MCF 10A (cell line): ENCODE results near the gene ADGB. TPM values are rescaled to one million over a fixed set of nuclear protein-coding genes. Genes with fewer than 3 reads are reported as not detected.

Experiments used
- BruUV-seq: library from RNA; stranded (reverse); fragments of 400-500 nt; replicated peaks from 2 replicates; lab custom pipeline; 2021; lab: Mats Ljungman, UMichigan
- CTCF ChIA-PET: fragments of 300-600 bp; sonication (Branson Sonifier 250); formaldehyde crosslinking; extraction: SDS; loops from one replicate; lab custom pipeline; 2021; ENCODE audit warnings: antibody characterized with exemption, inconsistent platforms; lab: Yijun Ruan, JAX
- POLR2A ChIA-PET: fragments of 300-600, 350-650 bp; sonication (Branson Sonifier 250); formaldehyde crosslinking; extraction: SDS; loops from one replicate; lab custom pipeline; 2020; ENCODE audit warnings: antibody characterized with exemption, inconsistent platforms; lab: Yijun Ruan, JAX
- DNase-seq: peaks from one replicate; pipeline ENCODE4 v3.0.0-alpha.2; 2018; ENCODE audit not compliant: unreplicated experiment
- H3K27ac Mint-ChIP-seq: one replicate; pipeline ENCODE4 v1.8.0; 2022; ENCODE audit warnings: mild to moderate bottlenecking, low read depth, mixed read lengths; ENCODE audit not compliant: unreplicated experiment
- H3K27me3 Mint-ChIP-seq: one replicate; pipeline ENCODE4 v1.8.0; 2022; ENCODE audit warnings: mixed read lengths; ENCODE audit not compliant: insufficient read depth, unreplicated experiment
- H3K36me3 Mint-ChIP-seq: one replicate; pipeline ENCODE4 v1.8.0; 2022; ENCODE audit warnings: mild to moderate bottlenecking, moderate library complexity, mixed read lengths; ENCODE audit not compliant: insufficient read depth, unreplicated experiment
- H3K4me1 Mint-ChIP-seq: one replicate; pipeline ENCODE4 v1.8.0; 2022; ENCODE audit warnings: mixed read lengths; ENCODE audit not compliant: insufficient read depth, unreplicated experiment
- H3K4me3 Mint-ChIP-seq: one replicate; pipeline ENCODE4 v1.8.0; 2022; ENCODE audit warnings: mild to moderate bottlenecking, moderate library complexity, mixed read lengths; ENCODE audit not compliant: unreplicated experiment
- H3K9me3 Mint-ChIP-seq: one replicate; pipeline ENCODE4 v1.8.0; 2022; ENCODE audit warnings: mixed read lengths; ENCODE audit not compliant: unreplicated experiment
- intact Hi-C: fragments of 100-400 bp; cut with micrococcal nuclease; formaldehyde crosslinking; loops from 2 replicates; pipeline ENCODE4 v1.14.1; 2022
- total RNA-seq: library from RNA; stranded (reverse); gene quantifications from 2 replicates; pipeline ENCODE4 v1.2.3, GENCODE V29; 2022
- TF ChIP-seq, protein P1 (sequence below): fragments of 200-600 bp; IDR thresholded peaks from one replicate; pipeline ENCODE4 v1.8.0; 2022; ENCODE audit warnings: antibody characterized with exemption, mild to moderate bottlenecking; ENCODE audit not compliant: unreplicated experiment

Gene ADGB
- total RNA-seq, 1 experiment from 2014 or later = not detected

DNA sequence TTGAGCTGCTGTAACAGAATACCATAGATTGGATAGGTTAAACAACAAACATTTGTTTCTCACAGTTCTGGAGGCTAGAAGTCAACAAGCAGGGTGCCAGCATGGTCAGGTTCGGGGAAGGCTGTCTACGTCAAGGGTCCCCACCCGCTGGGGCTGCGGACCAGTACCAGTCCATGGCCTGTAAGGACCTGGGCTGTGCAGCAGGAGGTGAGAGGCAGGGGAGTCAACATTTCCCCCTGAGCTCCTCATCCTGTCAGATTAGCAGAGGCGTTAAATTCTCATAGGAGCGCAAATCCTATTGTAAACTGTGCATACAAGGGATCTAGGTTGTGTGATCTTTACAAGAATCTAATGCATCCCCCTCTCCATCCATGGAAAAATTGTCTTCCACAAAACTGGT lies 3.8 kb downstream of the ADGB start:
- TF ChIP-seq, protein P1, sequence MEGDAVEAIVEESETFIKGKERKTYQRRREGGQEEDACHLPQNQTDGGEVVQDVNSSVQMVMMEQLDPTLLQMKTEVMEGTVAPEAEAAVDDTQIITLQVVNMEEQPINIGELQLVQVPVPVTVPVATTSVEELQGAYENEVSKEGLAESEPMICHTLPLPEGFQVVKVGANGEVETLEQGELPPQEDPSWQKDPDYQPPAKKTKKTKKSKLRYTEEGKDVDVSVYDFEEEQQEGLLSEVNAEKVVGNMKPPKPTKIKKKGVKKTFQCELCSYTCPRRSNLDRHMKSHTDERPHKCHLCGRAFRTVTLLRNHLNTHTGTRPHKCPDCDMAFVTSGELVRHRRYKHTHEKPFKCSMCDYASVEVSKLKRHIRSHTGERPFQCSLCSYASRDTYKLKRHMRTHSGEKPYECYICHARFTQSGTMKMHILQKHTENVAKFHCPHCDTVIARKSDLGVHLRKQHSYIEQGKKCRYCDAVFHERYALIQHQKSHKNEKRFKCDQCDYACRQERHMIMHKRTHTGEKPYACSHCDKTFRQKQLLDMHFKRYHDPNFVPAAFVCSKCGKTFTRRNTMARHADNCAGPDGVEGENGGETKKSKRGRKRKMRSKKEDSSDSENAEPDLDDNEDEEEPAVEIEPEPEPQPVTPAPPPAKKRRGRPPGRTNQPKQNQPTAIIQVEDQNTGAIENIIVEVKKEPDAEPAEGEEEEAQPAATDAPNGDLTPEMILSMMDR = no peak
- H3K36me3 Mint-ChIP-seq = peaks cover 6% of the 10 kb centered on the region
- DNase-seq = no peak
- peaks cover 34% of the 10 kb centered on the region for H3K27me3 Mint-ChIP-seq
- BruUV-seq = no TSS peak
- no peak overlapping the region for H3K27ac Mint-ChIP-seq
- H3K4me1 Mint-ChIP-seq = peaks cover 5% of the 10 kb centered on the region
- CTCF ChIA-PET = no interaction called here
- no peak overlapping the region for H3K4me3 Mint-ChIP-seq
- POLR2A ChIA-PET = no interaction called here
- intact Hi-C loops = no loop called here
- no peaks in the 10 kb centered on the region for H3K9me3 Mint-ChIP-seq

DNA sequence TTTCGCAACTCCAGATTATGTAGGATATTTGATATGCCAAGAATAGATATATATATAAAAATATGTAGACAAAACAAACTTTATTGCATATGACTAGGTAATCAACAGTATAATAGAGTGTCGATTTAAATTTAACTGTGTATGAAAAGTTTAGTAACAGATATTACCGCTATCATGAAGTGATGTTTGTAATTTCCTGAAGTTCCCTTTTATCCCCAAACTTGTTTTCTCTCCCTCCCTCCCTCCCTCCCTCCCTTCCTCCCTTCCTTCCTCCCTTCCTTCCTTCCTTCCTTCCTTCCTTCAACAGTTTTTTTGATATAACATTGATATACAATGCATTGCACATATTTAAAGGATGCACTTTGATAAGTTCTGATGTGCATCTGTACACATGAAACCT lies 15.2 kb downstream of the ADGB start:
- intact Hi-C loops = no loop called here

DNA sequence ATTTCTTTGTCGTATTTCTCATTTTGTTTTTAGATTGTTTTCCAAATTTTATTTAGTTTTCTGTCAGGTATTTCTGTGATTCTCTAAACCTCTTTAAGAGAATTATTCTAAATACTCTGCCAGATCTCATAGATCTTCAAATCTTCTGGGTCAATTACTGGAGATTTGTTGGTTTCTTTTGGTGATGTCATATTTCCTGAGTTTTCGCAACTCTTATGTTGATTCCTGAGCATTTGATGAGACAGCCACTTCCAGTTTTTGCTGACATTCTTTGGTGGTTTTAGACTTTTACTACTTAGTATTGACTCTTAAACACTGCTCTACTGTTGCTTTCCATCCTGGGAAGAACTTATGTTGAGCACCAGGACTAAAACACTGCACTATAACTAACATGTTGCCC lies 21.9 kb downstream of the ADGB start:
- DNase-seq = peak; percentile 30
- CTCF ChIA-PET = no interaction called here
- H3K4me1 Mint-ChIP-seq = no peaks in the 10 kb centered on the region
- TF ChIP-seq, protein P1 = no peak
- H3K27me3 Mint-ChIP-seq = peaks cover 54% of the 10 kb centered on the region
- no peak overlapping the region for H3K27ac Mint-ChIP-seq
- H3K9me3 Mint-ChIP-seq = no peaks in the 10 kb centered on the region
- no peaks in the 10 kb centered on the region for H3K36me3 Mint-ChIP-seq
- POLR2A ChIA-PET = interaction anchor here (0.9 kb wide), 1 partner anchor 9 kb away, joined by 3 read pairs; no protein-coding TSS in a partner anchor
- no TSS peak for BruUV-seq
- intact Hi-C loops = no loop called here
- H3K4me3 Mint-ChIP-seq = no peak overlapping the region

More for the DNA sequence above, 15.2 kb downstream of the ADGB start:
- Mint-ChIP-seq H3K9me3 (no peaks in the 10 kb centered on the region), H3K4me1 (no peaks in the 10 kb centered on the region), H3K4me3 (no peak overlapping the region), H3K36me3 (no peaks in the 10 kb centered on the region), H3K27me3 (peaks cover 21% of the 10 kb centered on the region), H3K27ac (no peak overlapping the region)
- BruUV-seq = no TSS peak
- TF ChIP-seq, protein P1 = no peak
- no peak for DNase-seq
- POLR2A ChIA-PET = no interaction called here
- CTCF ChIA-PET = no interaction called here

DNA sequence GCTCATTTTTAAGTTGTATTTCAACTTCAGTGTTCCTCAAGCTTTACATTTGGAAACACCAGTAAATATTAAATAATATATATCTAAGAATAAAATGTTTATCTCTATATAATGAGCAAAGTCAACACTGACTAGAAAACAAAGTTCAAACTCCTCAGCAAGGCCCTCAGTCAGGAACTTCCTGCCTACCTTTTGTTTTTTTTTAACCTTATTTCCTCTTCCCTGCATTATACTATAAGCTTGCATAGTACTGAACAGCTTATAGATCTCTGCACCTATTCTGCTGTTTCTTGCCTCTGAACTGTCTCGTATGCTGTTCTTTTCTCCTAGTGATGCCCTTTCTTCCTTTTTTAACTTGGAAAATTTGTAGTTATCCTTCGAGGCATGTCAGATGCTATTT lies 29.6 kb downstream of the ADGB start:
- no peak overlapping the region for H3K27ac Mint-ChIP-seq
- no peak for DNase-seq
- CTCF ChIA-PET = interaction anchor here (0.6 kb wide), 1 partner anchor 1914 kb away, joined by 3 read pairs; no protein-coding TSS in a partner anchor
- POLR2A ChIA-PET = no interaction called here
- H3K36me3 Mint-ChIP-seq = no peaks in the 10 kb centered on the region
- intact Hi-C loops = no loop called here
- H3K9me3 Mint-ChIP-seq = no peaks in the 10 kb centered on the region
- no TSS peak for BruUV-seq
- no peak overlapping the region for H3K4me3 Mint-ChIP-seq
- H3K4me1 Mint-ChIP-seq = no peaks in the 10 kb centered on the region
- H3K27me3 Mint-ChIP-seq = peaks cover 58% of the 10 kb centered on the region
- TF ChIP-seq, protein P1 = no peak
